ENCODE data around the gene COMMD2.

DNA sequence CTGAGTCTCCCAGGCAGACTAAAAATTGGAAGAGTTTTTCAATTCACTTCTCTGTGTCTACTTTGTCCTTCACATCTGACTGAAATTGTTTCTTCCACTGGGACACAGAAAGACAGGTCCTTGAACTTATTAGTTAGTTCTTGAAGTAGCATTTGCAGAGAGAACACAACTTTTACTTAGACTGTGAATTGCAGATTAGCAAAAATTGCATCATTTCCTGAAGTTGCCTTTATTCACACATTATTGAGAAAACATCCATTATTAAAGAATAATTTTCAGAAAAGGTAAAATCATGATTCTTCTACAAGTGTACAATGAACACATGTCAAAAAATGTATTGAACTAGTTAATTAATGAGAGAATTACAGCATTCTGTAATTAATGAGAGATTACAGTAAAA lies 1.4 kb upstream of the COMMD2 start:
- TF ChIP-seq, protein P1, sequence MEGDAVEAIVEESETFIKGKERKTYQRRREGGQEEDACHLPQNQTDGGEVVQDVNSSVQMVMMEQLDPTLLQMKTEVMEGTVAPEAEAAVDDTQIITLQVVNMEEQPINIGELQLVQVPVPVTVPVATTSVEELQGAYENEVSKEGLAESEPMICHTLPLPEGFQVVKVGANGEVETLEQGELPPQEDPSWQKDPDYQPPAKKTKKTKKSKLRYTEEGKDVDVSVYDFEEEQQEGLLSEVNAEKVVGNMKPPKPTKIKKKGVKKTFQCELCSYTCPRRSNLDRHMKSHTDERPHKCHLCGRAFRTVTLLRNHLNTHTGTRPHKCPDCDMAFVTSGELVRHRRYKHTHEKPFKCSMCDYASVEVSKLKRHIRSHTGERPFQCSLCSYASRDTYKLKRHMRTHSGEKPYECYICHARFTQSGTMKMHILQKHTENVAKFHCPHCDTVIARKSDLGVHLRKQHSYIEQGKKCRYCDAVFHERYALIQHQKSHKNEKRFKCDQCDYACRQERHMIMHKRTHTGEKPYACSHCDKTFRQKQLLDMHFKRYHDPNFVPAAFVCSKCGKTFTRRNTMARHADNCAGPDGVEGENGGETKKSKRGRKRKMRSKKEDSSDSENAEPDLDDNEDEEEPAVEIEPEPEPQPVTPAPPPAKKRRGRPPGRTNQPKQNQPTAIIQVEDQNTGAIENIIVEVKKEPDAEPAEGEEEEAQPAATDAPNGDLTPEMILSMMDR (IDR thresholded peaks at IDR 0.05), result no peak
- no peak for TF ChIP-seq POLR2A (IDR thresholded peaks at IDR 0.05)
